ENCODE measurements around the gene ZNF629.

ZNF629 gene

GRCh38 chr16:30760577-30761426 lies 26.2 kb downstream of the ZNF629 start:
- TF ChIP-seq EZH2 (IDR thresholded peaks at IDR 0.05) (no peak), POLR2AphosphoS5 (IDR thresholded peaks at IDR 0.05; ENCODE audit: borderline replicate concordance, low read depth, low read length) (no peak), FOXP2 (optimal IDR thresholded peaks at IDR 0.05; ENCODE audit: control extremely low read depth, extremely low read length, insufficient read depth) (no peak)
- Histone ChIP-seq H3K27ac (no peak overlapping the region), H3K36me3 (ENCODE audit: insufficient read depth, low read length) (peaks cover 29% of the 10 kb centered on the region), H3K9me3 (ENCODE audit: low read depth, low read length) (no peaks in the 10 kb centered on the region), H3K4me3 (peak overlapping the region; percentile 93), H3K9ac (ENCODE audit: insufficient read length) (peak overlapping the region; percentile 61)
- DNase-seq (ENCODE audit: low read depth, low spot score) = no peak

- Histone ChIP-seq H3K36me3 (ENCODE audit: insufficient read depth, low read length) (peaks cover 21% of the 10 kb centered on the region), H3K4me3 (no peak overlapping the region), H3K27ac (no peak overlapping the region), H3K9ac (ENCODE audit: insufficient read length) (no peak overlapping the region), H3K9me3 (ENCODE audit: low read depth, low read length) (no peaks in the 10 kb centered on the region)
- no peak for DNase-seq (ENCODE audit: low read depth, low spot score)
- no peak for TF ChIP-seq POLR2AphosphoS5 (IDR thresholded peaks at IDR 0.05; ENCODE audit: borderline replicate concordance, low read depth, low read length)
- TF ChIP-seq EZH2 (IDR thresholded peaks at IDR 0.05) = no peak
- no peak for TF ChIP-seq FOXP2 (optimal IDR thresholded peaks at IDR 0.05; ENCODE audit: control extremely low read depth, extremely low read length, insufficient read depth)
Measured at GRCh38 chr16:30760001-30760559, 26.9 kb downstream of the ZNF629 start.

- Histone ChIP-seq H3K36me3 (ENCODE audit: insufficient read depth, low read length) (peaks cover 15% of the 10 kb centered on the region), H3K9ac (ENCODE audit: insufficient read length) (no peak overlapping the region), H3K9me3 (ENCODE audit: low read depth, low read length) (no peaks in the 10 kb centered on the region), H3K4me3 (no peak overlapping the region), H3K27ac (no peak overlapping the region)
- no peak for TF ChIP-seq EZH2 (IDR thresholded peaks at IDR 0.05)
- TF ChIP-seq POLR2AphosphoS5 (IDR thresholded peaks at IDR 0.05; ENCODE audit: borderline replicate concordance, low read depth, low read length) = no peak
- TF ChIP-seq FOXP2 (optimal IDR thresholded peaks at IDR 0.05; ENCODE audit: control extremely low read depth, extremely low read length, insufficient read depth) = no peak
- DNase-seq (ENCODE audit: low read depth, low spot score) = no peak
Measured at GRCh38 chr16:30758988-30759491, 28.0 kb downstream of the ZNF629 start.

- H3K9me3 ChIP-seq (ENCODE audit: low read depth, low read length) = no peaks in the 10 kb centered on the region
- H3K36me3 ChIP-seq (ENCODE audit: insufficient read depth, low read length) = peaks cover 10% of the 10 kb centered on the region; the same call in 1 of the 2 replicates
- H3K27ac ChIP-seq = no peak overlapping the region
- H3K9ac ChIP-seq (ENCODE audit: insufficient read length) = no peak overlapping the region
- TF ChIP-seq EZH2 (IDR thresholded peaks at IDR 0.05) (no peak), POLR2AphosphoS5 (IDR thresholded peaks at IDR 0.05; ENCODE audit: borderline replicate concordance, low read depth, low read length) (no peak), FOXP2 (optimal IDR thresholded peaks at IDR 0.05; ENCODE audit: control extremely low read depth, extremely low read length, insufficient read depth) (no peak)
- H3K4me3 ChIP-seq = no peak overlapping the region
- no peak for DNase-seq (ENCODE audit: low read depth, low spot score)
Measured at GRCh38 chr16:30757316-30757715, 29.7 kb downstream of the ZNF629 start.

- Histone ChIP-seq H3K9ac (ENCODE audit: insufficient read length) (no peak overlapping the region), H3K36me3 (ENCODE audit: insufficient read depth, low read length) (peaks cover 10% of the 10 kb centered on the region; the same call in 1 of the 2 replicates), H3K27ac (no peak overlapping the region), H3K4me3 (no peak overlapping the region), H3K9me3 (ENCODE audit: low read depth, low read length) (no peaks in the 10 kb centered on the region)
- TF ChIP-seq FOXP2 (optimal IDR thresholded peaks at IDR 0.05; ENCODE audit: control extremely low read depth, extremely low read length, insufficient read depth) = no peak
- no peak for TF ChIP-seq EZH2 (IDR thresholded peaks at IDR 0.05)
- no peak; the same call in 1 of the 2 replicates for TF ChIP-seq POLR2AphosphoS5 (IDR thresholded peaks at IDR 0.05; ENCODE audit: borderline replicate concordance, low read depth, low read length)
- no peak for DNase-seq (ENCODE audit: low read depth, low spot score)
Measured at GRCh38 chr16:30756781-30757100, 30.3 kb downstream of the ZNF629 start.

GRCh38 chr16:30755955-30756780 lies 30.8 kb downstream of the ZNF629 start:
- Histone ChIP-seq H3K36me3 (ENCODE audit: insufficient read depth, low read length) (peaks cover 15% of the 10 kb centered on the region; the same call in 1 of the 2 replicates), H3K4me3 (no peak overlapping the region), H3K9ac (ENCODE audit: insufficient read length) (no peak overlapping the region), H3K27ac (no peak overlapping the region), H3K9me3 (ENCODE audit: low read depth, low read length) (no peaks in the 10 kb centered on the region)
- DNase-seq (ENCODE audit: low read depth, low spot score) = no peak
- TF ChIP-seq FOXP2 (optimal IDR thresholded peaks at IDR 0.05; ENCODE audit: control extremely low read depth, extremely low read length, insufficient read depth) (no peak), POLR2AphosphoS5 (IDR thresholded peaks at IDR 0.05; ENCODE audit: borderline replicate concordance, low read depth, low read length) (no peak), EZH2 (IDR thresholded peaks at IDR 0.05) (no peak)

GRCh38 chr16:30753596-30753995 lies 33.4 kb downstream of the ZNF629 start:
- Histone ChIP-seq H3K9ac (ENCODE audit: insufficient read length) (no peak overlapping the region), H3K36me3 (ENCODE audit: insufficient read depth, low read length) (peaks cover 19% of the 10 kb centered on the region; the same call in 1 of the 2 replicates)

More at GRCh38 chr16:30753596-30753995, 33.4 kb downstream of the ZNF629 start:
- H3K4me3 ChIP-seq = no peak overlapping the region
- H3K27ac ChIP-seq = no peak overlapping the region
- TF ChIP-seq POLR2AphosphoS5 (IDR thresholded peaks at IDR 0.05; ENCODE audit: borderline replicate concordance, low read depth, low read length) (no peak), EZH2 (IDR thresholded peaks at IDR 0.05) (no peak), FOXP2 (optimal IDR thresholded peaks at IDR 0.05; ENCODE audit: control extremely low read depth, extremely low read length, insufficient read depth) (no peak)
- H3K9me3 ChIP-seq (ENCODE audit: low read depth, low read length) = no peaks in the 10 kb centered on the region
- DNase-seq (ENCODE audit: low read depth, low spot score) = no peak
